Stimulated activated CD8-positive, alpha-beta memory T cell treated with anti-CD3 and anti-CD28 coated beads, Interleukin-4, amount 100 ng/mL, for 24 hours (primary cell): ENCODE measurements around the gene ANXA2.
"Not testable (repeated sequence)": the region's sequence is repeated elsewhere in the genome, so short reads cannot be mapped to it uniquely, and the experiment has no call there.

ENCODE experiments used
- DNase-seq: peaks from one replicate; pipeline ENCODE4 v3.0.0-alpha.2; 2020; ENCODE audit warnings: low read depth

ANXA2 gene

DNA sequence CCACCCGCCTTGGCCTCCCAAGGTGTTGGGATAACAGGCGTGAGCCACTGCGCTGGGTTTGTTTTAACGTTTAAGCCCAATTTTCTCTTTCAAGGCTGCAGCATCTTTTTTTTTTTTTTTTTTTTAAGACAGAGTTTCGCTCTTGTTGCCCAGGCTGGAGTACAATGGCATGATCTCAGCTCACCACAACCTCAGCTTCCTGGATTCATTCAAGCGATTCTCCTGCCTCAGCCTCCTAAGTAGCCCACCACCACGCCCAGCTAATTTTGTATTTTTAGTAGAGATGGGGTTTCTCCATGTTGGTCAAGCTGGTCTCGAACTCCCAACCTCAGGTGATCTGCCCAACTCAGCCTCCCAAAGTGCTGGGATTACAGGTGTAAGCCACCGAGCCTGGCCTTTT lies 12.6 kb upstream of the ANXA2 start:
- not testable (repeated sequence) for DNase-seq

GRCh38 chr15:60408463-60408981 lies 10.7 kb upstream of the ANXA2 start:
- DNase-seq = no peak

- DNase-seq = no peak
Observed at GRCh38 chr15:60407415-60407805, 9.6 kb upstream of the ANXA2 start.

DNA sequence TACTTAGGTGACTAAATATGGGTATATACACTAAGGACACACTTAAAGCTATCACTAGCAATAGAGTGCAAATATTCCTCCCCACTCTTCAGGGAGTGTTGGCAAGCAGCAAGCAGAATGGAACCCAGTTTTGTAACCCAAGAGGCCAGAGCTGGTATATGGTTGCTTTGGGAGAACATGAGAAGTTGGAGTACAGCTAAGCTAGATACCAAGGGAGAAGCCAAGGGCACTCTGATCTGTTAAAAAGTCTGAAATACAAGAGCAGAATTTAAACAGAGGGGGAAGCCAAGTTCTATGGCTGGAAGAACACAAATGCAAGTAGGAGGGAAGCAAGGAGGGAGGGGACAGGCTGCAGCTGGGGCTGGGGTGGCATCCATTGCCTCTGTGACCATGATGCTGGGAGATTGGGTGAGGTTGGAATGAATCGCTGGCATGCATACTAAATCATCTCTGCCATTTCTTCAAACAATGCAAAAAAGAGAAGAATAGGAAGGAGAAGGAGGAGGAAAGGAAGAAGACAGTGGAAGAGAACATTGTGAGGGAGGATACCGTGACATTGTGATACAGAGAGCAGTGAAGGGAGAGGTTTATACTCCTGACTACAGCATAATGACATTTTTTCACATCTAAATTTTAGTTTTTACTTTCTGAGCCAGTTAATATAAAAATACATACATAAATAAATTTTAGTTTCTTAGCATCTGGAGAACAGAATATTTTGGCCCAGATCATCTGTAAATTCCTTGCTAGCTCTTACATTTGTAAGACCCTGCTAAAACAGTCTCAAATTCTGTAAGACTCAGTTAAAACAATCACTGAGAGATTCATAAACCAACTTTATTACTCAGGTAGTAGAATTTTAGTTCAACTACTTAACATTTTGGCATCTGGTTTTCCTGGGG lies 9.0 kb upstream of the ANXA2 start:
- DNase-seq = no peak

- DNase-seq = no peak
Observed at GRCh38 chr15:60405399-60405798, 7.6 kb upstream of the ANXA2 start.

DNA sequence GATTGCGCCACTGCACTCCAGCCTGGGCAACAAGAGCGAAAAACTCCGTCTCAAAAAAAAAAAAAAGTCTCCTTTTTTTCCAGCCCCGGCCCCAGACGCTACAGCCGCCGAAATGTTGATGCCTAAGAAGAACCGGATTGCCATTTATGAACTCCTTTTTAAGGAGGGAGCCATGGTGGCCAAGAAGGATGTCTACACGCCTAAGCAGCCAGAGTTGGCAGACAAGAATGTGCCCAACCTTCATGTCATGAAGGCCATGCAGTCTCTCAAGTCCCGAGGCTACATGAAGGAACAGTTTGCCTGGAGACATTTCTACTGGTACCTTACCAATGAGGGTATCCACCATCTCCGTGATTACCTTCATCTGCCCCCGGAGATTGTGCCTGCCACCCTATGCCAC lies 6.6 kb upstream of the ANXA2 start:
- DNase-seq = not testable (repeated sequence)

DNA sequence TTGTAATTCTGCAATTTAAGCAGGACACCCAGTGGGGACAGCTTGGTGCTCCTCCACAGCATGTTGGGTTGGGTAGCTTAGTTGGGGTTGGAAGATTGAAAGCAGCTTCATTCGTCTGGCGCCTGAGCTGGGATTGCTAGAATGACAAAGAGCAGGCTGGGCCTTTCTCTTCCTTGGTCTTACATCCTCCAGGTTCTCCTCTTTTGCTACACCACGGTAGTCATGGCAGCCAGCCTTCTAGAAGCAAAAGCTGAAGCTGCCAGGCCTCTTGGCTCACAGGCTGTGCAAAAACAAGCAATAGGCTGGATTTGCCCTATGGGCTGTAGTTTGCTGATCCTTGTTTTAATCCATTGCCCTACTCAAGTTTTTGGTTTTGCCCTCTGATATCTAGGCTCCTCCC lies 3.2 kb upstream of the ANXA2 start:
- no peak for DNase-seq

DNA sequence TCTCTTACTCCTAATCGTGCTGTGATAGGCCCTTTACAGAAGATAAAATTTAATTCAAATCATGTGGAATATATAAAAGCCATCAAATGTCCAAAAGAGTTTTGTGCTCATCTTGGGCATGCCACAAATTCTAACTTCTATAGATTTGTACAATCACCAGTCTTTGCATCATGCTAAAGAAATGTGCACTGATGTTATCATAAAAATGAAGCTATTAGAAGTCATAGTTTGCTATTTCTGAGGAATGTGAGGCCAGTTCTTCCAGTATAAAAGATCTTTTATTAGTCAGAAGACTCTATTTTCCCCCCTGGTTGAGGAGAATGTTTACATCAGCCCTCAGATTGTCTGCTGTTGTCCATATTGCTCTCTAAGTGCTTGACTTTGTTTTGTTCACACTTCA lies 2.1 kb upstream of the ANXA2 start:
- no peak for DNase-seq

DNA sequence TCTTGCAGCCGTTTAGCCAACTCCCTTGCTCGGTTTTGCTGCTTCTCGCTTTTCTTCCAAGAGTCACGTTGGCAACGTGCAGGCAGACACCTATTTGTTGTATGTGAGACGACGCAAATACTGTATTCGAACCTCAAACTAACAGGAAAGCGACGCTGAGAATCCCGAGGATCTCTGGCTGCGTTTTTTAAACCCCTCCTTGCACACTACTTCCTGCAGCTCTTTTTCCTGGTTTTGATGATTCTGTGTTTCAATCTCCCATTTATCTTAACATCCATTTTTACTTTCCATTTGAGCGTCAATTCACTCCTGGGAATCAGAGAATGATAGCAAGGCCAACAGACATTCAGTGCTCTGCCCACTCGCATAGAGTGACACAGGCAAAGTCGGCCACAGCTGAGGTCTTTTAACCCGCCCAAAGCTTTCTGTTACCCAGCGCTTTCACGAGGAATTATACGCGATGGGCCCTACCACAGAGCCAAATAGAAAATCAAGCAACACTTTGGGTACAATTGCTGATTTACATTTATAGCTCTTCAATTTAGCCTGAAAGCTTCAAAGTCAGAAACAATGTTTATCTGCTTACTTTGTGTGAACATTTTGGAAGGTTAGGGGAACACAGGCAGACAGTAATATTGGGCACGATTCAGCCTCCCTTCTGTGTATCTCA lies 1.6 kb upstream of the ANXA2 start:
- DNase-seq = no peak

DNA sequence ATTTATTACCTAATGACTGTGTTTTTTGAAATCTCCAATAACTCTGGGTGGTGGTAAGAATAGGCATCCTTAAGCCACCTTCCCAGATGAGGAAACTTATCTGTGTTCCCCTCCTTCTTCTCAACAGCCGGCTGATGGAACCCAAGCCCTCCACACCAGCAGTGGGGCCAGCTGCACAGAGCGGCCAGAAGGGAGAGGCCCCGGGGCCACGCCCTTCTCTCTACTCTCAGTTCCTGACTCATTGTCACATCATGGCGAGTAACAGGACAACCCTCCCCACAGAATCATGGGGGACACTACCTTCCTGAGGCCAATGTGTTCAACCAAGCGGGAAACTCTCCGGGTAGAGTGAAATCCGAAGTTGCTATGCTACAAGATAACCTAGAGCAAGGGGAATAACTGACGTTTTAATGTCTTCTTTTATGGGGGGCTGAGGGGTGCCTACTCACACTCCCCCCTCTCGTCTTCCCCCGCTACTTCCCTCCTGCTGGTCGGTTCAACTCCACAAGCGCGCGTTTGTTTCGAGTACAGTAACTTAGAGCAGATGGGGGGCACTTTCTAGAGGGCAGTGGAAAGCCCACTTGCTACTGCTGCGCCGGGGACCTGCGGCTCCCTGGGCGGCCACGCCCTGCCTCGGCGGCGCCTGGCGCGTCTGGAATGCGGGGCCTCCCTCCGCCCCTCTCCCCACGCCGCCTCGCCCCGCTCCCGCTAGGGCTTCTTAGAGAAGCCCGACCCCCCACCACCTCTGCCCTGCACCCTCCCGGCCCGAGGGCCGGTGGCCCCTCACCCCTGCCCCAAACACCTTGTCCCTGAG lies 621 bp downstream of the ANXA2 start:
- peak; percentile 34 for DNase-seq

- DNase-seq = no peak
Observed at GRCh38 chr15:60396560-60396957, 1.2 kb downstream of the ANXA2 start.

DNA sequence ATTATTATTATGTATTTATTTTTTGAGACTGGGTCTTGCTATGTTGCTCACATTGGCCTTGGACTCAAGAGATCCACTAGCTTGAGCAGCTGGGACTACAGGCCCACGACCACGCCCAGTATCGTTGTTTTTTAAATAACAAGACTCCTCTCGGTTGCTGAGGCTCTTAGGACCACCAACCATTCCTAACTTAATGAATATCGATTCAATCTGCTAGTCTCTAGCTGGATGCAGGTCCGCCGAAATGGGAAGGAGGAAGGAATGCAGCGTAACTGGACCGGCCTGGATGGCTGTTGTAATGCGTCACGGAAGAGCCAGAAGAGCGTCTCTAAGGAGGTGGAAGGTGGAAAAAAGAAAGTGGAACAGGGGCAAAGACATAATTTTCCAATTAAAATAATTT lies 1.7 kb downstream of the ANXA2 start:
- no peak for DNase-seq

DNA sequence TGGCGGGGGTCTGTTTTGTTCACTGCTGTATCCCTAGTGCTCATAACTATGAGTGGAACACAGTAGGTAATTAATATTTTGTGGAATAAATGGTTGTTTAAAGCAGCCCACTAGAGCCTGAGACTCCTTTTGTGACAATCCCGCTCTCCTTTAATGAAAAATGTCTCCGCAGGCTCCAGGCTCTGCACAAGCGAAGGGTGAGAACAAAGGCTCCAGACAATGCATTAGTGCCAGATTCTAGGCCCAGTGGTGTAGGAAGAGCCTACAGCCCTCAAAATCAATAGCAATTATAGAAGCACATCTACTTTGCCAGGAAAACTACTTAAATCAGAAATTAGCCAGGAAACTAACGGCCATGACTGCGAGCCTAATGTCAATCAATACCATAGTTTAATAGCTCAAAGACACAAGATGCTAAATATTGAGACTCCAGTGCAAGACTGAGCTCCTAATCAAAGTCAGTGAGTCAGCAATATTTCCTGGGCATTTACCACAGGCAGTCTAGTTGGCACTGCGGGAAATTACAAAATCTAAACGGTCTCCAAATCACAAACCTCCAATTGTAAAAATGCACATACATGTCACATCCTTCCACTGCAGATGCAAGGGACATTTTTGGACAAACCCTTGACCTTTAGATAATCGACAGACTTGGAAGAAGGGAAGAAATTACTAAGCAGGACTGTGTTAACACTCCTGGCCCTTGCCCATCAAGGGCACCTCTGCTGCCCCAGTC lies 2.3 kb downstream of the ANXA2 start:
- no peak for DNase-seq

DNA sequence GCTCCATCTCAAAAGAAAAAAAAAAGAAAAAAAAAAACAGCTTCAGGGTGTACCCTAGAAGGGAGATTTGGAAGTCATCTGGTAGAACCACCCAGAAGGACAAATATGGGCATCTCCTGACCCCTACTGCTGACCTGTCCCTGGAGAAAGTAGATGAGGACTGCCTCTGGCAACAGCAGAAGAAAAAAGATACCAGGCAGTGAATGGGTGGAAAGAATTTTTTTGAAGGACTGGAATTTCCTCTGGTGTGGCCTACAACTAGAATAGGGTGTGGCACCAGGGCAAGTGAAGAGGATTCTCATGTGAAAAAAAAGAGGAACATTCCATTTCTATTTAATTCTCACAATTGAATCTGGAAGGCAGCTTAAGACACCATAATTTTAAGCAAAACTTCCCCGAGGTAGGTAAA lies 3.1 kb downstream of the ANXA2 start:
- no peak for DNase-seq

- DNase-seq = no peak
Observed at GRCh38 chr15:60392986-60393790, 4.6 kb downstream of the ANXA2 start.

DNA sequence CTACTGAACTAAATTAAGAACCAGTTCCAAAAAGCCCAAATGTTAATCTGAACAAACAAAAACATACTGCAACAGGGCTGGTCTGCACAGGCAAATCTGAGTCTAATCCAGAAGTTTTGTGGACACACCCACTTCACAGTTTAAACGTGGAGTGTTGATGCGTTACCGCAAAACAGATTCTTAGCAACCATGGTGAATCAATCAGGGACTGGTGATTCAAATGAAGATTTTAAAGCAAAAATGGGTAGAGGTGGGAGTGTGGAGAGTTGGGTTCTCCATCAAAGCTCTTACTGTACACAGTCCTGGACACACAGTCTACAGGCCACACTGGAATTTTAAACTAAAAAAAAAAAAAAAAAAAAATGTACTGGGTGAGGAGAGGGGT lies 5.2 kb downstream of the ANXA2 start:
- no peak for DNase-seq

DNA sequence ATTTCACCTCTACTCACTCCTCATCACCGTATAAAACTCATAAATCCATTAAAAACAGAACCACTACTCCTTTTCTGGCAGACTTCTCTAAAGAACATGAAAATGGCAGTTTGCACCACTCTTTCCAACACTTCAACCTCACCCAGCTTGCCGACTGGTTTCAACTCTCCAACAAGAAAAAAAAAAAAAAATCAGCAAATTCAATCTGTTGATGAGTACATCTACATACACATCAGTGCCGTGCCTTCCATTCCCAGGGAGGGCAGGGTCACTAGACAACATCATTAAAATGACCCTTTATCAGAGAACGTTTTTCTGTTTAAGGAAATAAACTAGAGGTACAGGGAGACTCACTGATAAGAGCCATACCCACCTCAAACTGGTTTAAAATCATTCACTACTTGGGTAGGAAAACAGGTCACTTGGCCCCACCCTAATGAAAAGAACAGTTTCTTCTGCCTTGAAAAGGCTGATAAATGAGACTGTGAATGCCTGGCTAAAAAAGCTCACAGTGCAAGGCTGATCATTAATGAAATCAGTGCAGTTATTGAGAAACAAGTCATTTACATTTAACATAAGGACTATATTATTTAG lies 6.0 kb downstream of the ANXA2 start:
- no peak for DNase-seq

DNA sequence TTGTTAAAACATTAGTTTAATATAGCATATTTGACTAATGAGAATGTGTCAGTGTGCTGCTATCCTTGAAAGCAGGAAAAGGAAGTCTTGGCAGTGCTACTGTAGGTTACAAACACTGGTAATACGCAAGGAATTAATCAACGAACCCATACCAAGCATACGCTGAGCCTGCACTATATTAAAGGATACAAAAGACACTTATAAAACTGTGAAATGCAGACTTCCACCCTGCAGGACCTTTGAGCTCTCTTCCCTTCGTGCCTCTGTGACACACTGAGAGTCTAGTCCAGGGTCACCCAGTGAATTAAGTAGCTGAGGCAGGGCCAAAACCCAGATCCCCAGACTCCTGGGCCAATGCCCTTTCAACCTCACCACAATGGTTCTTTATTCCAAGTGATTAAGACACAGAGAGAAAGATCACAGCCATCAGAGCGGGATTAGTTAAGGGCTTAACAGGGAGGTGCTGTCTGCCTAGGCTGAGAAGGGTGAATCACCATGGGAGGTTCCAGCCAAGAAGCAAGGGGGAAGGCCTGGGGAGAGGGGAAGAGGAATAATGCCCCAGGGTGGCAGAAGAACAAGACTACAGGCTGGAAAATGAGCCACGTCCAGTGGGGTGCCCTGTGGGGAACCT lies 6.8 kb downstream of the ANXA2 start:
- no peak for DNase-seq

DNA sequence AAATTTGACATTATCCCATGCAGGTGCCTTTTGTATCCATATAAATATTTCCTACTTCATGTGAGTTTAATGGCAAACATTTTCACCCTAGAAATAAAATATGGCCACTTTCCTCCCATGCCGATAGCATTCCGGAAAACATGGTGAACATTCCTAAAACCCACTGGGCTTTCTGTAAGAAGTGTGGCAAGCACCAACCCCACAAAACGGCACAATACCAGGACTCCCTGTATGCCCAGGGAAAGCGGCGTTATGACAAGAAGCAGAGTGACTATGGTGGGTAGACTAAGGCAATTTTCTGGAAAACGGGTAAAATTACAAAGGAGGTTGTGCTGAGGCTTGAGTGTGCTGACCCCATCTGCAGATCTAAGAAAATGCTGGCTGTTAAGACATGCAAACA lies 7.6 kb downstream of the ANXA2 start:
- no peak for DNase-seq
